Adrenal gland (tissue), 5 donors: ENCODE measurements around the gene SOX13.

ENCODE experiments used
- CTCF ChIP-seq, 6 experiments: fragments of 450-650 bp in 4 of 6; fragments of 200-600 bp in 2 of 6; sonication (generic) in 1 of 6; IDR thresholded peaks; 1 replicate in 5 of 6; 2 replicates in 1 of 6; pipeline versions ENCODE4 v1.5.1 to v1.8.0; 2016 to 2021; ENCODE audit warnings: antibody characterized with exemption in 6 of 6, mild to moderate bottlenecking in 2 of 6, moderate library complexity in 1 of 6
- POLR2A ChIP-seq, 2 donors: fragments of 450-650 bp; IDR thresholded peaks; one replicate each; pipeline ENCODE4 v1.6.1; 2017; ENCODE audit warnings: antibody characterized with exemption in 2 of 2, mild to moderate bottlenecking in 2 of 2, moderate library complexity in 1 of 2
- donor health status: DM: no; HTN: no; CAD: no.

GRCh38 chr1:204161609-204162493, 88.9 kb downstream of the SOX13 start:
- TF ChIP-seq CTCF (IDR thresholded peaks at IDR 0.05) (no peak), POLR2A (IDR thresholded peaks at IDR 0.05) (no peak)
